ENCODE measurements around the gene SPACA9.

The SPACA9 gene

DNA sequence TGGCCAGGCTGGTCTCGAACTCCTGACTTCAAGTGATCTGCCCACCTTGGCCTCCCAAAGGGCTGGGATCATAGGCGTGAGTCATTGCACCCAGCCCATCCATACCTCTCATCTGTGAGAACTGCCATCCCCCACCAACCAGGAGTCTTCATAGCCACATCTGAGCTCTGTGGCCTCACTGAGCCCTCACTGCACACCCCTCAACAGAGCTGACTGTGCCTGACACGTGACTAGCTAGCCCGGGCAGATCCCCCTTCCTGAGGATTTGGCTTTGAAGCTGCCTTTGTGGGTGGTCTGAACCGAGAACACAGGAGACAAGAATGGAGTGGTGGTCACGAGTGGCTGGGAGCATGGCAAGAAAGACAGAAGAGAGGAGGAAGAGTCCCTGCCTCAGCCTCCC lies 16.2 kb upstream of the SPACA9 start:
- TF ChIP-seq, protein P1, sequence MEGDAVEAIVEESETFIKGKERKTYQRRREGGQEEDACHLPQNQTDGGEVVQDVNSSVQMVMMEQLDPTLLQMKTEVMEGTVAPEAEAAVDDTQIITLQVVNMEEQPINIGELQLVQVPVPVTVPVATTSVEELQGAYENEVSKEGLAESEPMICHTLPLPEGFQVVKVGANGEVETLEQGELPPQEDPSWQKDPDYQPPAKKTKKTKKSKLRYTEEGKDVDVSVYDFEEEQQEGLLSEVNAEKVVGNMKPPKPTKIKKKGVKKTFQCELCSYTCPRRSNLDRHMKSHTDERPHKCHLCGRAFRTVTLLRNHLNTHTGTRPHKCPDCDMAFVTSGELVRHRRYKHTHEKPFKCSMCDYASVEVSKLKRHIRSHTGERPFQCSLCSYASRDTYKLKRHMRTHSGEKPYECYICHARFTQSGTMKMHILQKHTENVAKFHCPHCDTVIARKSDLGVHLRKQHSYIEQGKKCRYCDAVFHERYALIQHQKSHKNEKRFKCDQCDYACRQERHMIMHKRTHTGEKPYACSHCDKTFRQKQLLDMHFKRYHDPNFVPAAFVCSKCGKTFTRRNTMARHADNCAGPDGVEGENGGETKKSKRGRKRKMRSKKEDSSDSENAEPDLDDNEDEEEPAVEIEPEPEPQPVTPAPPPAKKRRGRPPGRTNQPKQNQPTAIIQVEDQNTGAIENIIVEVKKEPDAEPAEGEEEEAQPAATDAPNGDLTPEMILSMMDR (IDR thresholded peaks at IDR 0.05; ENCODE audit: low read depth, low read length, missing control alignments) = no peak
- in situ Hi-C loops (cut with HindIII; ENCODE audit: low sequenced_read_pairs) = no loop called here
- no peak for DNase-seq (ENCODE audit: low read depth)
- H3K4me3 ChIP-seq (ENCODE audit: low read depth, low read length) = no peak overlapping the region

GRCh38 chr9:132863096-132863495 lies 15.6 kb upstream of the SPACA9 start:
- in situ Hi-C loops (cut with HindIII; ENCODE audit: low sequenced_read_pairs) = no loop called here
- H3K4me3 ChIP-seq (ENCODE audit: low read depth, low read length) = no peak overlapping the region
- DNase-seq (ENCODE audit: low read depth) = no peak
- TF ChIP-seq, protein P1 (IDR thresholded peaks at IDR 0.05; ENCODE audit: low read depth, low read length, missing control alignments) = no peak

DNA sequence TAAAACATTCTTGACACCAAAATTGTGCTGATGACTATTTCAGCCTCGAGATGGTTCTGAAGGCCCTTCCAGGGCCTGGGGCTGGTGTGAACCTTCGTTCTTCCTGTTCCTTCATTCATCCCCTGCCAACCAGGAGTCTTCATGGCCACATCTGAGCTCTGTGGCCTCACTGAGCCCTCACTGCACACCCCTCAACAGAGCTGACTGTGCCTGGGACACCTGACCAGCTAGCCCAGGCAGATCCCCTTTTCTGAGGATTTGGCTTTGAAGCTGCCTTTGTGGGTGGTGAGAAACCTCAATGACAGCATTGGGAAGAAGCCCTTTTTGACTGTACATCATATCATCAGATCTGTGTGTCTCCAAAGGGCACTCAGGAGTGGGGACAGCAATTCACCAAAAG lies 14.4 kb upstream of the SPACA9 start:
- no peak overlapping the region for H3K4me3 ChIP-seq (ENCODE audit: low read depth, low read length)
- in situ Hi-C loops (cut with HindIII; ENCODE audit: low sequenced_read_pairs) = no loop called here
- DNase-seq (ENCODE audit: low read depth) = no peak
- TF ChIP-seq, protein P1 (IDR thresholded peaks at IDR 0.05; ENCODE audit: low read depth, low read length, missing control alignments) = no peak

- TF ChIP-seq, protein P1 (IDR thresholded peaks at IDR 0.05; ENCODE audit: low read depth, low read length, missing control alignments) = no peak
- H3K4me3 ChIP-seq (ENCODE audit: low read depth, low read length) = no peak overlapping the region
- in situ Hi-C loops (cut with HindIII; ENCODE audit: low sequenced_read_pairs) = no loop called here
- DNase-seq (ENCODE audit: low read depth) = no peak
Observed at GRCh38 chr9:132864691-132865090, 14.0 kb upstream of the SPACA9 start.

DNA sequence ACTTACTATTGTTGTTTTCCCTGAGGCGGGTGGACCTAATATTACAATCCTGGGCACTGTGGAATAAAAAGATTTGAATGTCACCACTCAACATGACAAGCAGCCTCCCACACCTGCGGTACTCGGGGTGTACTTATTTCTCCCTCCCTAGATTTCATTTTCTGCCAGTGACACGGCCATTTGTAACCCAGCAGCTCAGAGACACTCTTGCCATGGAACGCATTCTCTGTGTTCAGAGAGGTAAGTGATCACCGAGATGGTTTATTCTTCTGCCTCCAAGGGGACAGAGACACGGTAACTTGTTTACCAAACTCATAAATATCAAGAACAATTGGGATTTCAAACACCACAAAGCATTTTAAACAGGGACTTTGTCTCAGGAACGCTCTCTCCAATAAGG lies 11.8 kb upstream of the SPACA9 start:
- DNase-seq (ENCODE audit: low read depth) = no peak
- in situ Hi-C loops (cut with HindIII; ENCODE audit: low sequenced_read_pairs) = no loop called here
- TF ChIP-seq, protein P1 (IDR thresholded peaks at IDR 0.05; ENCODE audit: low read depth, low read length, missing control alignments) = no peak
- H3K4me3 ChIP-seq (ENCODE audit: low read depth, low read length) = no peak overlapping the region

- DNase-seq (ENCODE audit: low read depth) = no peak
- in situ Hi-C loops (cut with HindIII; ENCODE audit: low sequenced_read_pairs) = no loop called here
- TF ChIP-seq, protein P1 (IDR thresholded peaks at IDR 0.05; ENCODE audit: low read depth, low read length, missing control alignments) = no peak
- H3K4me3 ChIP-seq (ENCODE audit: low read depth, low read length) = no peak overlapping the region
Observed at GRCh38 chr9:132869266-132869665, 9.4 kb upstream of the SPACA9 start.

GRCh38 chr9:132873403-132873802 lies 5.3 kb upstream of the SPACA9 start:
- in situ Hi-C loops (cut with HindIII; ENCODE audit: low sequenced_read_pairs) = no loop called here
- TF ChIP-seq, protein P1 (IDR thresholded peaks at IDR 0.05; ENCODE audit: low read depth, low read length, missing control alignments) = no peak
- DNase-seq (ENCODE audit: low read depth) = no peak
- H3K4me3 ChIP-seq (ENCODE audit: low read depth, low read length) = no peak overlapping the region
